GM18873 (cell line): ENCODE results near the gene NPIPB4.
A peak's percentile ranks its signal among the peaks of the same experiment; 100 is the strongest.
"Not testable (repeated sequence)": the region's sequence is repeated elsewhere in the genome, so short reads cannot be mapped to it uniquely, and the experiment has no call there.

Source experiments
- ATAC-seq: cut with Tn5 transposase; IDR thresholded peaks from one replicate; pipeline ENCODE4 v1.9.1; 2021; ENCODE audit warnings: mild to moderate bottlenecking, moderate library complexity, moderate number of reproducible peaks; ENCODE audit not compliant: unreplicated experiment, low FRiP score

Gene NPIPB4

GRCh38 chr16:21857656-21858055 lies at the start of gene NPIPB4:
Gene NPIPB4 (minus strand): TSS chr16:21857756. CDS start chr16:21857378, 378 bp downstream.
- not testable (repeated sequence) for ATAC-seq

GRCh38 chr16:21898998-21899397 lies 41.4 kb upstream of the NPIPB4 start:
- not testable (repeated sequence) for ATAC-seq

- ATAC-seq: not testable (repeated sequence)
These were observed 24.4 kb upstream of the NPIPB4 start for GRCh38 chr16:21881988-21882387.

- not testable (repeated sequence) for ATAC-seq
These were observed 20.4 kb downstream of the NPIPB4 start for GRCh38 chr16:21837186-21837585.

GRCh38 chr16:21836334-21836733 lies 21.2 kb downstream of the NPIPB4 start:
- not testable (repeated sequence) for ATAC-seq

GRCh38 chr16:21835747-21836146 lies 21.8 kb downstream of the NPIPB4 start:
- ATAC-seq: not testable (repeated sequence)

GRCh38 chr16:21834211-21834610 lies 23.3 kb downstream of the NPIPB4 start:
- not testable (repeated sequence) for ATAC-seq

- ATAC-seq: not testable (repeated sequence)
These were observed 27.6 kb downstream of the NPIPB4 start for GRCh38 chr16:21829929-21830328.

GRCh38 chr16:21826067-21826706 lies 31.4 kb downstream of the NPIPB4 start:
- ATAC-seq: not testable (repeated sequence)

GRCh38 chr16:21825526-21825925 lies 32.0 kb downstream of the NPIPB4 start:
- ATAC-seq: not testable (repeated sequence)

- ATAC-seq: not testable (repeated sequence)
These were observed 34.3 kb downstream of the NPIPB4 start for GRCh38 chr16:21823258-21823657.

GRCh38 chr16:21820908-21821465 lies 36.6 kb downstream of the NPIPB4 start:
- ATAC-seq: not testable (repeated sequence)

GRCh38 chr16:21820028-21820907 lies 37.3 kb downstream of the NPIPB4 start:
- peak; percentile 72 for ATAC-seq

- not testable (repeated sequence) for ATAC-seq
These were observed 37.9 kb downstream of the NPIPB4 start for GRCh38 chr16:21819617-21820016.

- ATAC-seq: not testable (repeated sequence)
These were observed 40.5 kb downstream of the NPIPB4 start for GRCh38 chr16:21817012-21817411.

- not testable (repeated sequence) for ATAC-seq
These were observed 41.9 kb downstream of the NPIPB4 start for GRCh38 chr16:21815694-21816093.

- not testable (repeated sequence) for ATAC-seq
These were observed 55.2 kb downstream of the NPIPB4 start for GRCh38 chr16:21802375-21802663.

GRCh38 chr16:21801538-21802374 lies 55.8 kb downstream of the NPIPB4 start:
- not testable (repeated sequence) for ATAC-seq

GRCh38 chr16:21798601-21799000 lies 59.0 kb downstream of the NPIPB4 start:
- not testable (repeated sequence) for ATAC-seq

- not testable (repeated sequence) for ATAC-seq
These were observed 64.2 kb downstream of the NPIPB4 start for GRCh38 chr16:21793310-21793709.
